K562 (cell line): Measurements from ENCODE around the gene MYO16. TPM values are rescaled to one million over a fixed set of nuclear protein-coding genes. Genes with fewer than 3 reads are reported as not detected.

Source experiments
- ATAC-seq: fragments of 200-7000 bp; cut with Tn5 transposase; 3 replicates; pipeline ENCODE4 v1.9.1; 2020; ENCODE audit warnings: moderate library complexity
- BruUV-seq: library from RNA; stranded (reverse); fragments of 400-500 nt; replicated peaks from 2 replicates; lab custom pipeline; 2021; lab: Mats Ljungman, UMichigan
- CTCF ChIA-PET: fragments of 300-600 bp; formaldehyde crosslinking; extraction: SDS; loops from one replicate; lab custom pipeline; 2021; ENCODE audit warnings: low intra/inter-chr PET ratio; lab: Yijun Ruan, JAX
- POLR2A ChIA-PET: fragments of 300-600, 350-650 bp; sonication (Branson Sonifier 250); formaldehyde crosslinking; extraction: SDS; loops from one replicate; lab custom pipeline; 2021; ENCODE audit warnings: antibody characterized with exemption, inconsistent platforms; lab: Yijun Ruan, JAX
- DNase-seq, 4 experiments: peaks; one replicate each; pipeline versions ENCODE4 v3.0.0 to v3.0.0-alpha.2; 2011 to 2018; ENCODE audit warnings: low spot score in 3 of 4, mixed read lengths in 3 of 4; ENCODE audit errors: extremely low read depth in 1 of 4
- FAIRE-seq: peaks from 2 replicates; lab custom pipeline; 2011; peaks lifted over from hg19 to GRCh38; lab: Jason Lieb, UNC
- H2AFZ ChIP-seq: 2 replicates; pipeline ENCODE4 v1.6.0; 2011; ENCODE audit warnings: low read depth, low read length, control low read depth, inconsistent platforms
- H3K27ac ChIP-seq: fragments of 200-600 bp; 3 replicates; pipeline ENCODE4 v1.8.0; 2011; ENCODE audit warnings: low read depth, mild to moderate bottlenecking, control low read depth, inconsistent platforms, low read length, moderate library complexity, mixed read lengths; ENCODE audit errors: extremely low read depth
- H3K27me3 ChIP-seq, 2 experiments: fragments of 300-600 bp in 1 of 2; 2 replicates in 1 of 2; 3 replicates in 1 of 2; pipeline versions ENCODE4 v1.6.0 to v1.8.0; 2011; ENCODE audit warnings: inconsistent platforms in 2 of 2, low read length in 2 of 2, mild to moderate bottlenecking in 1 of 2, mixed read lengths in 1 of 2, moderate library complexity in 1 of 2; ENCODE audit not compliant: control insufficient read depth in 2 of 2, insufficient read depth in 2 of 2
- H3K36me3 ChIP-seq: fragments of 300-600 bp; 3 replicates; pipeline ENCODE4 v1.8.0; 2011; ENCODE audit warnings: mild to moderate bottlenecking, low read length, inconsistent platforms; ENCODE audit not compliant: control insufficient read depth, insufficient read depth
- H3K4me1 ChIP-seq, 2 experiments: fragments of 200-600 bp in 1 of 2; replicated peaks in 1 of 2; 2 replicates in 1 of 2; 3 replicates in 1 of 2; pipeline versions ENCODE4 v1.5.1 to v1.8.0; 2011; ENCODE audit warnings: inconsistent platforms in 2 of 2, low read length in 2 of 2, mild to moderate bottlenecking in 1 of 2, mixed read lengths in 1 of 2, moderate library complexity in 1 of 2; ENCODE audit not compliant: control insufficient read depth in 2 of 2, insufficient read depth in 2 of 2
- H3K4me2 ChIP-seq: 2 replicates; pipeline ENCODE4 v1.6.1; 2011; ENCODE audit warnings: low read length, control low read depth, inconsistent platforms, mixed read lengths; ENCODE audit not compliant: insufficient read depth
- H3K4me3 ChIP-seq: fragments of 200-600 bp; sonication (generic), shearing (Covaris generic); 2 replicates; pipeline ENCODE4 v1.5.1; 2016; ENCODE audit warnings: control low read depth, inconsistent platforms
- H3K79me2 ChIP-seq: fragments of 200-600 bp; 3 replicates; pipeline ENCODE4 v1.8.0; 2011; ENCODE audit warnings: low read length, inconsistent platforms; ENCODE audit not compliant: control insufficient read depth, insufficient read depth
- H3K9ac ChIP-seq, 2 experiments: 2 replicates each; pipeline versions ENCODE4 v1.6.0 to v1.6.1; 2011; ENCODE audit warnings: low read depth in 2 of 2, low read length in 2 of 2, control low read depth in 1 of 2, inconsistent platforms in 1 of 2, mild to moderate bottlenecking in 1 of 2, mixed read lengths in 1 of 2; ENCODE audit not compliant: insufficient read depth in 1 of 2
- H3K9me1 ChIP-seq: one replicate; pipeline ENCODE4 v1.6.0; 2011; ENCODE audit warnings: inconsistent platforms, mild to moderate bottlenecking, low read length, moderate library complexity; ENCODE audit not compliant: control insufficient read depth, insufficient read depth
- H3K9me3 ChIP-seq: replicated peaks from 2 replicates; pipeline ENCODE4 v1.5.1; 2011; ENCODE audit warnings: low read depth, low read length, inconsistent platforms; ENCODE audit not compliant: control insufficient read depth, insufficient read depth
- H4K20me1 ChIP-seq: replicated peaks from 2 replicates; pipeline ENCODE4 v1.6.1; 2011; ENCODE audit warnings: low read length, inconsistent platforms, mixed read lengths; ENCODE audit not compliant: control insufficient read depth, insufficient read depth
- DNMT1 ChIP-seq: fragments of 450-650 bp; IDR thresholded peaks from 2 replicates; pipeline ENCODE4 v1.6.1; 2016; ENCODE audit warnings: antibody characterized with exemption, mild to moderate bottlenecking
- ELF1 ChIP-seq: fragments of 200-800 bp; sonication (Bioruptor generic); IDR thresholded peaks from 2 replicates; pipeline ENCODE4 v1.6.1; 2016; ENCODE audit warnings: missing genetic modification characterization, missing compliant biosample characterization
- ILF3 ChIP-seq: fragments of 450-650 bp; IDR thresholded peaks from 2 replicates; pipeline ENCODE4 v1.6.1; 2018; ENCODE audit warnings: antibody characterized with exemption, mild to moderate bottlenecking, moderate library complexity, borderline replicate concordance
- NRF1 ChIP-seq, 2 experiments: fragments of 450-650 bp; IDR thresholded peaks in 1 of 2; conservative IDR thresholded peaks in 1 of 2; 2 replicates each; pipeline ENCODE4 v1.6.1; 2014; ENCODE audit warnings: mild to moderate bottlenecking in 2 of 2
- OTX1 ChIP-seq: fragments of 450-650 bp; formaldehyde crosslinking; IDR thresholded peaks from 2 replicates; pipeline ENCODE4 v1.4.0; 2022; ENCODE audit warnings: mild to moderate bottlenecking
- RAD21 ChIP-seq, 2 experiments: fragments of 250-450 bp in 1 of 2; fragments of 450-650 bp in 1 of 2; sonication (Bioruptor Pico) in 1 of 2; formaldehyde crosslinking in 1 of 2; IDR thresholded peaks in 1 of 2; conservative IDR thresholded peaks in 1 of 2; 2 replicates each; pipeline versions ENCODE4 v1.4.0 to v1.8.0; 2020 to 2022; ENCODE audit warnings: mild to moderate bottlenecking in 2 of 2, moderate library complexity in 1 of 2
- ZBTB1 ChIP-seq: sonication (generic); formaldehyde crosslinking; IDR thresholded peaks from 2 replicates; pipeline ENCODE4 v1.8.1; 2023; ENCODE audit warnings: missing genetic modification reagents, low read depth, mild to moderate bottlenecking, borderline replicate concordance
- ZNF316 ChIP-seq: fragments of 450-650 bp; IDR thresholded peaks from 2 replicates; pipeline ENCODE4 v1.6.1; 2016
- WGBS: fragments of 100-300 bp; shearing (Covaris generic); methylation state at CpG from one replicate; pipeline ENCODE4 v1.1.6; 2016; ENCODE audit warnings: low coverage, mixed read lengths; ENCODE audit not compliant: insufficient coverage; ENCODE audit errors: missing lambda C conversion rate; 5-methylcytosine and 5-hydroxymethylcytosine counted together
- in situ Hi-C: fragments of 300-500 bp; cut with MboI; formaldehyde crosslinking; loops from 4 replicates; pipeline ENCODE4 v1.15.0; 2018; ENCODE audit warnings: inconsistent platforms, mixed read lengths
- intact Hi-C: fragments of 100-400 bp; cut with micrococcal nuclease; formaldehyde crosslinking; loops from 2 replicates; pipeline ENCODE4 v1.14.2; 2022
- polyA plus RNA-seq, 8 experiments: library from polyadenylated mRNA; depleted of rRNA in 4 of 8; stranded (reverse) in 5 of 8; unstranded in 3 of 8; fragments of >200 nt; fragmentation: Nextera tagmentation in 2 of 8; fragmentation: Illumina TruSeq in 1 of 8; extraction: Ambion mirVana in 2 of 8; extraction: Trizol in 1 of 8; gene quantifications; 2 replicates each; pipeline versions ENCODE4 v1.2.1 to v1.2.3, GENCODE V29; 2011 to 2014; ENCODE audit warnings: inconsistent platforms in 1 of 8, missing spikeins in 1 of 8
- total RNA-seq, 7 experiments: library from RNA; depleted of rRNA in 6 of 7; stranded (reverse); fragments of >200 nt in 6 of 7; fragmentation: Illumina TruSeq in 2 of 7; extraction: Trizol in 2 of 7; gene quantifications; 2 replicates each; pipeline versions ENCODE4 v1.2.1 to v1.2.3, GENCODE V29; 2011 to 2021; ENCODE audit warnings: low replicate concordance in 1 of 7
- TF ChIP-seq, protein P1 (sequence below): fragments of 450-650 bp; IDR thresholded peaks from 2 replicates; pipeline ENCODE4 v1.6.1; 2016
- TF ChIP-seq, protein P2 (sequence below): fragments of 250-450 bp; sonication (Bioruptor Pico); IDR thresholded peaks from 2 replicates; pipeline ENCODE4 v1.4.0; 2020; ENCODE audit warnings: mild to moderate bottlenecking, moderate library complexity, borderline replicate concordance
- TF ChIP-seq, protein P3 (sequence below): fragments of 450-650 bp; formaldehyde crosslinking; IDR thresholded peaks from 2 replicates; pipeline ENCODE4 v1.4.0; 2020; ENCODE audit warnings: mild to moderate bottlenecking, mixed read lengths
- TF ChIP-seq, protein P4 (sequence below): sonication (generic); IDR thresholded peaks from 2 replicates; pipeline ENCODE4 v1.6.1; 2016

Gene MYO16
- total and polyA plus RNA-seq, 9 of the 15 experiments (the other 6 are each of a cell fraction or from before 2014, with no cell fraction given) = 4.3 to 45.7 (median 12.1) TPM

DNA sequence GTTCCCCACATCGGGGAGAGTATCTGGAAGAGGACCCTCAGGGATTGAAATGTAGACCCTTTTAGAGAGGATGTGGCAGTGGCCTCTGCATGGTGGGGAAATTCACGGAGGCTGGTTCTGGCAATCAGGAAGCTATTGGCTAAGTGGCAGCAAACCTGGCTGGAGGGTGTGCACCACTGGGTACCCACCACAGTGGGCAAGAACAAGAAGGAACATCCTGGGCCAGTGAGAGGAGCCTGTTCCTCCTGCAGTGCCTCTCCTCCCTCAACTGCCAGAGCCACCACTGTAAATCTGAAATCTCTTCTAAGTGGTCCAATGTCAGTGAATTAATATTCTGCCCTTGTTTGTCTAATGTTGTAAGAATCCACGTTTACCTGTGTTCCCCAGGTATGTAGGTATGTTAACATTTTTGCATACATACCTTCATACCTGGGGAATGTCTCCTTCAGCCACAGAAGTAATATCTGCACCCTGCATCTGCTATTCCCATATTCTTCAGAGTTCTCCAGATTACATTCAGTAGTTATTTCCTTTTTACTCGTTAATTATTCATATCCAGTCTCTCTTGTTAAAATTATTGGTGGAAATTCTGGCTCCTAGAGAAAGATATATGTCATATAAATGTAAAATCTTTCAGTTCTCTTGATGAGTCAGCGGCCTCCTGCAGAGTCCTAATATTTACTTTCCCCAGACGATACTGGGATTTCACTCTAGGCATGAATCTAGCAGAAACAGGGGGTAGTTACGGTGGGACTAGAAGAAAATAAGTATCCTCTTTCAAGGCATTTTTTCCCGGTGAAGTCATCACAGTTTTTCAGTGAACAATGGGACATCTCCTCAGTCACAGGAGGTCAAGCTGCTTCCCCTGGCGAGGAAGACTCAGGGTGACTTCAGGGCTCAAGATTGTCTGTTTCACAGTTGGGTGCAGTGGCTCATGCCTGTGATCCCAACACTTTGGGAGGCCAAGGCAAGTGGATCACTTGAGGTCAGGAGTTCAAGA is 148.3 kb downstream of the MYO16 start:
- Histone ChIP-seq H3K27ac (no peak overlapping the region), H4K20me1 (no peaks in the 10 kb centered on the region), H3K79me2 (peaks cover 4% of the 10 kb centered on the region; the same call in 2 of the 3 replicates), H3K36me3 (no peaks in the 10 kb centered on the region), H2AFZ (no peak overlapping the region), H3K27me3 (no peaks in the 10 kb centered on the region), H3K9me1 (no peaks in the 10 kb centered on the region), H3K4me2 (no peak overlapping the region), H3K9me3 (peaks cover 4% of the 10 kb centered on the region; the same call in 1 of the 2 replicates), H3K4me3 (no peak overlapping the region), H3K4me1 (peaks cover 4 to 8% of the 10 kb centered on the region in 2 experiments; a peak in 2 of 5 replicates), H3K9ac (no peak overlapping the region)
- in situ Hi-C loops = loop anchor here (10.0 kb wide), 1 partner anchor 1523 kb away; no protein-coding TSS in a partner anchor
- no peak for ATAC-seq
- CTCF ChIA-PET = no interaction called here
- DNase-seq = no peak
- intact Hi-C loops = loop anchor here (2.0 to 10.0 kb wide), 3 partner anchors 117 to 435 kb away; no protein-coding TSS in a partner anchor
- WGBS = 27% methylated on average over 8 of the region's 9 CpGs
- no peak for FAIRE-seq
- no TSS peak for BruUV-seq
- POLR2A ChIA-PET = interaction anchor here (0.7 kb wide), 1 partner anchor 1837 kb away, joined by 3 read pairs; no protein-coding TSS in a partner anchor
- TF ChIP-seq ZNF316 (no peak), NRF1 (conservative IDR thresholded peaks at IDR 0.05 in 1 of 2, IDR thresholded peaks at IDR 0.05 in 1 of 2) (no peak), OTX1 (CRISPR knock-in tag) (no peak), ILF3 (no peak), DNMT1 (no peak), ZBTB1 (CRISPR knock-in tag) (no peak), ELF1 (no peak), RAD21 (CRISPR knock-in tag; conservative IDR thresholded peaks at IDR 0.05 in 1 of 2, IDR thresholded peaks at IDR 0.05 in 1 of 2) (no peak)
- TF ChIP-seq, protein P1, sequence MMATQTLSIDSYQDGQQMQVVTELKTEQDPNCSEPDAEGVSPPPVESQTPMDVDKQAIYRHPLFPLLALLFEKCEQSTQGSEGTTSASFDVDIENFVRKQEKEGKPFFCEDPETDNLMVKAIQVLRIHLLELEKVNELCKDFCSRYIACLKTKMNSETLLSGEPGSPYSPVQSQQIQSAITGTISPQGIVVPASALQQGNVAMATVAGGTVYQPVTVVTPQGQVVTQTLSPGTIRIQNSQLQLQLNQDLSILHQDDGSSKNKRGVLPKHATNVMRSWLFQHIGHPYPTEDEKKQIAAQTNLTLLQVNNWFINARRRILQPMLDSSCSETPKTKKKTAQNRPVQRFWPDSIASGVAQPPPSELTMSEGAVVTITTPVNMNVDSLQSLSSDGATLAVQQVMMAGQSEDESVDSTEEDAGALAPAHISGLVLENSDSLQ = no peak
- TF ChIP-seq, protein P2, sequence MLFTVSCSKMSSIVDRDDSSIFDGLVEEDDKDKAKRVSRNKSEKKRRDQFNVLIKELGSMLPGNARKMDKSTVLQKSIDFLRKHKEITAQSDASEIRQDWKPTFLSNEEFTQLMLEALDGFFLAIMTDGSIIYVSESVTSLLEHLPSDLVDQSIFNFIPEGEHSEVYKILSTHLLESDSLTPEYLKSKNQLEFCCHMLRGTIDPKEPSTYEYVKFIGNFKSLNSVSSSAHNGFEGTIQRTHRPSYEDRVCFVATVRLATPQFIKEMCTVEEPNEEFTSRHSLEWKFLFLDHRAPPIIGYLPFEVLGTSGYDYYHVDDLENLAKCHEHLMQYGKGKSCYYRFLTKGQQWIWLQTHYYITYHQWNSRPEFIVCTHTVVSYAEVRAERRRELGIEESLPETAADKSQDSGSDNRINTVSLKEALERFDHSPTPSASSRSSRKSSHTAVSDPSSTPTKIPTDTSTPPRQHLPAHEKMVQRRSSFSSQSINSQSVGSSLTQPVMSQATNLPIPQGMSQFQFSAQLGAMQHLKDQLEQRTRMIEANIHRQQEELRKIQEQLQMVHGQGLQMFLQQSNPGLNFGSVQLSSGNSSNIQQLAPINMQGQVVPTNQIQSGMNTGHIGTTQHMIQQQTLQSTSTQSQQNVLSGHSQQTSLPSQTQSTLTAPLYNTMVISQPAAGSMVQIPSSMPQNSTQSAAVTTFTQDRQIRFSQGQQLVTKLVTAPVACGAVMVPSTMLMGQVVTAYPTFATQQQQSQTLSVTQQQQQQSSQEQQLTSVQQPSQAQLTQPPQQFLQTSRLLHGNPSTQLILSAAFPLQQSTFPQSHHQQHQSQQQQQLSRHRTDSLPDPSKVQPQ (CRISPR knock-in tag) = no peak
- TF ChIP-seq, protein P3, sequence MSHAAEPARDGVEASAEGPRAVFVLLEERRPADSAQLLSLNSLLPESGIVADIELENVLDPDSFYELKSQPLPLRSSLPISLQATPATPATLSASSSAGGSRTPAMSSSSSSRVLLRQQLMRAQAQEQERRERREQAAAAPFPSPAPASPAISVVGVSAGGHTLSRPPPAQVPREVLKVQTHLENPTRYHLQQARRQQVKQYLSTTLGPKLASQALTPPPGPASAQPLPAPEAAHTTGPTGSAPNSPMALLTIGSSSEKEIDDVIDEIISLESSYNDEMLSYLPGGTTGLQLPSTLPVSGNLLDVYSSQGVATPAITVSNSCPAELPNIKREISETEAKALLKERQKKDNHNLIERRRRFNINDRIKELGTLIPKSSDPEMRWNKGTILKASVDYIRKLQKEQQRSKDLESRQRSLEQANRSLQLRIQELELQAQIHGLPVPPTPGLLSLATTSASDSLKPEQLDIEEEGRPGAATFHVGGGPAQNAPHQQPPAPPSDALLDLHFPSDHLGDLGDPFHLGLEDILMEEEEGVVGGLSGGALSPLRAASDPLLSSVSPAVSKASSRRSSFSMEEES (CRISPR knock-in tag) = no peak
- TF ChIP-seq, protein P4, sequence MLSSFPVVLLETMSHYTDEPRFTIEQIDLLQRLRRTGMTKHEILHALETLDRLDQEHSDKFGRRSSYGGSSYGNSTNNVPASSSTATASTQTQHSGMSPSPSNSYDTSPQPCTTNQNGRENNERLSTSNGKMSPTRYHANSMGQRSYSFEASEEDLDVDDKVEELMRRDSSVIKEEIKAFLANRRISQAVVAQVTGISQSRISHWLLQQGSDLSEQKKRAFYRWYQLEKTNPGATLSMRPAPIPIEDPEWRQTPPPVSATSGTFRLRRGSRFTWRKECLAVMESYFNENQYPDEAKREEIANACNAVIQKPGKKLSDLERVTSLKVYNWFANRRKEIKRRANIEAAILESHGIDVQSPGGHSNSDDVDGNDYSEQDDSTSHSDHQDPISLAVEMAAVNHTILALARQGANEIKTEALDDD = no peak
